ENCODE data around the gene ACSS2. TPM values are rescaled to one million over a fixed set of nuclear protein-coding genes. Genes with fewer than 3 reads are reported as not detected.

ACSS2 gene
- total RNA-seq, 4 donors from 2014 or later = 68.4 to 112 (median 94.3) TPM

DNA sequence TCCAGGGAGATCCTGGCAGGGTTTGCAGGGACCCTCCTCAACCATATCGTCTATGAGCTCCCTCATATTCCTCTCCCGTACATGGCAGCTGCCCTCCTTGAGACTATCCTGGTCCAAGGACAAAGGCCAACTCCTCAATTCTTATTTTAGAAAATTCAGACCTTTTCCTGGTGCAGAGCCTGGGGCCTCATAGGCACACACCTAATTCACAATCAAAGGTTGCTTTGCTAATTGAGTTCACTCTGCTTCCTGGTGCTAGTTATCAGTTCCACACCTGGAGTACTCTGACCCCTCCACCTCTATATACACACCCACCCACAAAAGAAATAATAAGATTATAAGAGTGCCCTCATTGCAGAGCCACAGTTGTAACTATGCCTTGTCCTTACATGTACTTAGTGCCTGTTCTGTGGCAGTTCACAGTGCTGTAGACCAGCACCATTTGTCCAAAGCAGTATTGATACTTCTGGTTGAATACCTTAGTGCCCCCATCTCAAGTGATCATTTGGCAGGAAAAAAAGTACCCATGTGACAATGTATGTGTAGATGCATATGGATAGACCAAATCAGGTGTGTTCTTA is 40.5 kb downstream of the ACSS2 start:
- Histone ChIP-seq H3K27me3 (no peaks in the 10 kb centered on the region), H3K4me3 (no peak overlapping the region), H3K36me3 (peaks cover 0 to 30% (median 0%) of the 10 kb centered on the region in 3 donors), H3K9me3 (no peaks in the 10 kb centered on the region), H3K4me1 (peaks cover 0 to 4% (median 1%) of the 10 kb centered on the region in 4 donors), H3K27ac (no peak overlapping the region)
- no peak for DNase-seq (ENCODE audit: low spot score in 2 of 2)
- TF ChIP-seq, protein P1, sequence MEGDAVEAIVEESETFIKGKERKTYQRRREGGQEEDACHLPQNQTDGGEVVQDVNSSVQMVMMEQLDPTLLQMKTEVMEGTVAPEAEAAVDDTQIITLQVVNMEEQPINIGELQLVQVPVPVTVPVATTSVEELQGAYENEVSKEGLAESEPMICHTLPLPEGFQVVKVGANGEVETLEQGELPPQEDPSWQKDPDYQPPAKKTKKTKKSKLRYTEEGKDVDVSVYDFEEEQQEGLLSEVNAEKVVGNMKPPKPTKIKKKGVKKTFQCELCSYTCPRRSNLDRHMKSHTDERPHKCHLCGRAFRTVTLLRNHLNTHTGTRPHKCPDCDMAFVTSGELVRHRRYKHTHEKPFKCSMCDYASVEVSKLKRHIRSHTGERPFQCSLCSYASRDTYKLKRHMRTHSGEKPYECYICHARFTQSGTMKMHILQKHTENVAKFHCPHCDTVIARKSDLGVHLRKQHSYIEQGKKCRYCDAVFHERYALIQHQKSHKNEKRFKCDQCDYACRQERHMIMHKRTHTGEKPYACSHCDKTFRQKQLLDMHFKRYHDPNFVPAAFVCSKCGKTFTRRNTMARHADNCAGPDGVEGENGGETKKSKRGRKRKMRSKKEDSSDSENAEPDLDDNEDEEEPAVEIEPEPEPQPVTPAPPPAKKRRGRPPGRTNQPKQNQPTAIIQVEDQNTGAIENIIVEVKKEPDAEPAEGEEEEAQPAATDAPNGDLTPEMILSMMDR (IDR thresholded peaks at IDR 0.05) = no peak
- TF ChIP-seq EP300 (IDR thresholded peaks at IDR 0.05) = no peak
- no peak for TF ChIP-seq POLR2A (IDR thresholded peaks at IDR 0.05)
- WGBS, 2 donors = 65 to 78% methylated on average over 2 of the region's 2 CpGs

DNA sequence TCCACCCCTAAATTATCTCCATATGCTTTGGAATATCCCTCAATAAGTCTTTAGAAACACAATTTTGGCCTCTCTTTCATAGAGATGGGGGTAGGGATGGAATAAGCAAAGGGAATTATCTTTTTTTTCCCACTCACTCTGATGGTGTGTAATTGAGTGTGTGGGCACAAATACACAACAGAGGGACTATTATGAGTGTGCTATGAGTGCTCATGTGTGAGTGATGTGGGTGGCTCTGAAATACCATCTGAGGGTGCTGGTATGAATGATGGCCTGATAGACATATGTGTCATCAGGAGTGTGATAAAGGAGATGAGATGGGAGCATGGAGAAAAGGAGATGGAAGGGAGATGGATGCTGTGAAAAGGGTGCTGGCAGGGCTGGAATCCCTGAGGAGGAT is 43.6 kb downstream of the ACSS2 start:
- Histone ChIP-seq H3K9me3 (no peaks in the 10 kb centered on the region), H3K4me3 (no peak overlapping the region), H3K27ac (peak overlapping the region in 2 of 4 donors; percentile 26 to 76), H3K27me3 (no peaks in the 10 kb centered on the region), H3K4me1 (peaks cover 0 to 21% (median 9%) of the 10 kb centered on the region in 4 donors), H3K36me3 (peaks cover 0 to 37% (median 0%) of the 10 kb centered on the region in 3 donors)
- no peak for DNase-seq (ENCODE audit: low spot score in 2 of 2)
- TF ChIP-seq EP300 (IDR thresholded peaks at IDR 0.05) (no peak), POLR2A (IDR thresholded peaks at IDR 0.05) (no peak)
- TF ChIP-seq, protein P1 (IDR thresholded peaks at IDR 0.05) = no peak

DNA sequence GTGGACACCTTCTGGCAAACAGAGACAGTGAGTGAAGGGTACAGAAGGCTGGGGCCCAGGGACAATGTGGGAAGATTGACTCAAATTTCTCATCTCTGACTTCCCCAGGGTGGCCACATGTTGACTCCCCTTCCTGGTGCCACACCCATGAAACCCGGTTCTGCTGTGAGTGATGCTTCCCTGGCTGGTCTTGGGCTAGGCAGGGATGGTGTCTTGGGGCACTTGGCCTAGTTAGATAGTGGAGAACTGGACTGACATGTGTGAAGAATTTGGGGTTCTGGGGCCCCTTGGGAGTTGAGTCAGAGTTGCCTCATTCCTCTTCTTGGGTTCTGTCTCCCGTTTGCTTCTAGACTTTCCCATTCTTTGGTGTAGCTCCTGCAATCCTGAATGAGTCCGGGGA is 45.0 kb downstream of the ACSS2 start:
- DNase-seq (ENCODE audit: low spot score in 2 of 2) = no peak
- peak overlapping the region; percentile 41 to 87 (median 68) for H3K27ac ChIP-seq
- 81 to 82% methylated on average over 3 of the region's 3 CpGs for WGBS, 2 donors

DNA sequence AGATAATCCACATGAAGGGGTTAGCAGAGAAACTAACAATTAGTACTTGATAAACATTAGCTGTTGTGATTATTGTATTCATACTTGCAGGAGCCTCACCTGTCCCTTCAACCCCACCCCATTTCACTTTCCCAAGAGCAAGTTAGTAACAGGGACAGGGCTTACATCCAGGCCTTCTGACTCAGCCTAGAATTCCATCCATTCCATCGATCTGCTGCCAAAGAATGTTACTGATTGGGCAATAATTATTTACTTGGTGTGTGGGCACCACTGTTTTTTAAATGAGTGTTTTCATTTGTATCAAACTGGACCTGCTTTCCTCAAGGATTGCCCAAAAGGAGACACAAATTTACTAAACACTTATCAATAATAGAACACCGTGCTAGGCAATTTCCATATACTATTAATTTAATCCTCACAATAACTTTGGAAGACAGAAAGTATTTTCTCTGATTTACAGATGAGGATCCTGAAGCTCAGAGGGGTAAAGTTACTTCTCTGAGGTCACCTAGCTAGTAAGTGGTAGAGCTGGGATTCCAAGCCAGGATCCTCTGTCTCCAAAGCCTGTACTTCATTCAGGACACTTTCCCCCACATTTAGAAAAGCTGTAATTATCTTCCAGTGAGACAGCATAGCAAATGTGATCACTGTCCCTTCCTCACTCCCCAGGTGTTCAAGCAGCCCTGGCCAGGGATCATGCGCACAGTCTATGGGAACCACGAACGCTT is 46.4 kb downstream of the ACSS2 start:
- no peaks in the 10 kb centered on the region for H3K9me3 ChIP-seq
- WGBS, 2 donors = 73 to 78% methylated on average over 5 of the region's 5 CpGs
- peaks cover 0 to 21% (median 9%) of the 10 kb centered on the region in 4 donors for H3K4me1 ChIP-seq
- peak in 1 of 2 donors; percentile 61 for DNase-seq (ENCODE audit: low spot score in 2 of 2)
- peaks cover 0 to 63% (median 0%) of the 10 kb centered on the region in 3 donors for H3K36me3 ChIP-seq
- no peak overlapping the region for H3K4me3 ChIP-seq
- H3K27me3 ChIP-seq = no peaks in the 10 kb centered on the region
- peak overlapping the region in 3 of 4 donors; percentile 60 to 87 (median 76) for H3K27ac ChIP-seq
- TF ChIP-seq EP300 (IDR thresholded peaks at IDR 0.05) = peak; percentile 61 to 84
- TF ChIP-seq, protein P1 (IDR thresholded peaks at IDR 0.05) = no peak

More for the DNA sequence above, 45.0 kb downstream of the ACSS2 start:
- H3K4me1 ChIP-seq = peaks cover 0 to 21% (median 9%) of the 10 kb centered on the region in 4 donors
- TF ChIP-seq POLR2A (IDR thresholded peaks at IDR 0.05) (no peak), EP300 (IDR thresholded peaks at IDR 0.05) (no peak)
- TF ChIP-seq, protein P1 (IDR thresholded peaks at IDR 0.05) = no peak
- H3K27me3 ChIP-seq = no peaks in the 10 kb centered on the region
- no peak overlapping the region for H3K4me3 ChIP-seq
- H3K36me3 ChIP-seq = peaks cover 0 to 51% (median 0%) of the 10 kb centered on the region in 3 donors
- H3K9me3 ChIP-seq = no peaks in the 10 kb centered on the region

DNA sequence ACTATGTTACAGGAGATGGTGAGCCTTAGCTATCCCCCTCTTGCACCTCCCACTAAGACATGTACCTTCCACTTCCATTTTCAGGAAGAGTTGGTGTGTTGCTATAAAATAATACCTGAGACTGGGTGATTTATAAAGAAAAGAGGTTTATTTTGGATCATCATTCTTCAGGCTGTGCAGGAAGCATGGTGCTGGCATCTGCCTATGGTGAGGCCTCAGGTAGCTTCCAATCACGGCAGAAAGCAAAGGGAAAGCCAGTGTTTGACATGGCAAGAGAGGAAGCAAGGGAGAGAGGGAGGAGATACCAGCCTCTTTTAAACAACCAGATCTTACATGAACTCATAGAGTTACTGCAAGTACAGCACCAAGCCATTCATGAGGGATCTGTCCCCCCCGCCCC is 47.0 kb downstream of the ACSS2 start:
- DNase-seq (ENCODE audit: low spot score in 2 of 2) = no peak
- TF ChIP-seq POLR2A (IDR thresholded peaks at IDR 0.05) = no peak
- TF ChIP-seq, protein P1 (IDR thresholded peaks at IDR 0.05) = no peak
- TF ChIP-seq EP300 (IDR thresholded peaks at IDR 0.05) = no peak
- Histone ChIP-seq H3K4me3 (no peak overlapping the region), H3K27me3 (no peaks in the 10 kb centered on the region), H3K36me3 (peaks cover 0 to 63% (median under 1%) of the 10 kb centered on the region in 3 donors), H3K4me1 (peaks cover 0 to 21% (median 9%) of the 10 kb centered on the region in 4 donors), H3K9me3 (no peaks in the 10 kb centered on the region), H3K27ac (peak overlapping the region in 3 of 4 donors; percentile 60 to 87 (median 76))
- 96 to 100% methylated on average over 2 of the region's 2 CpGs for WGBS, 2 donors

Data from tibial nerve (tissue), 4 donors.